Measurements from ENCODE around the gene MYRIP.

MYRIP gene

GRCh38 chr3:40298075-40298474 lies 488.7 kb downstream of the MYRIP start:
- no peak for DNase-seq

- DNase-seq: no peak
Measured at GRCh38 chr3:40299130-40299720, 489.8 kb downstream of the MYRIP start.

DNA sequence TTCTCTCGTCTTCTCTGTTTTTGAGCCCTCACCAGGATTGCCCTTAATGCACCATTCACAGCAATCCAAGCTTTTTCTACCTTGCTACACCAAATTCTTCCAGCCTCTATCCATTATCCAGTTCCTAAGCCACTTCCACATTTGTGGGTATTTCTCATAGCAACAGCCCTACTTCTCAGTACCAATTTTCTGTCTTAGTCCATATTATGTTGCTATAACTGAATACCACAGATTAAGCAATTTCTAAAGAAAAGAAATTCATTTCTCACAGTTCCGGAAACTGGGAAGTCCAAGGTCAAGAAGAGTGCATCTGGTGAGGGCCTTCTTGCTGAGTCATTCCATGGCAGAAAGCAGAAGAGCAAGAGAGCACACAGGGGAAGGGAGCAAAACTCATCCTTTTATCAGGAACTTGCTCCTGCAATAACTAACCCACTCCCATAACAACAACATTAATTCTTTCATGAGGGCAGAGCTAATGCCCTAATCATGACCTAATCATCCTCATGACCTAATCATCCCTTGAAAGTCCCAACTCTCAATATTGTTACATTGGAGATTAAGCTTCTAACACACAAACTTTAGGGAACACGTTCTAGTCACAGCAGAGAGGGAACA lies 490.4 kb downstream of the MYRIP start:
- DNase-seq: no peak

DNA sequence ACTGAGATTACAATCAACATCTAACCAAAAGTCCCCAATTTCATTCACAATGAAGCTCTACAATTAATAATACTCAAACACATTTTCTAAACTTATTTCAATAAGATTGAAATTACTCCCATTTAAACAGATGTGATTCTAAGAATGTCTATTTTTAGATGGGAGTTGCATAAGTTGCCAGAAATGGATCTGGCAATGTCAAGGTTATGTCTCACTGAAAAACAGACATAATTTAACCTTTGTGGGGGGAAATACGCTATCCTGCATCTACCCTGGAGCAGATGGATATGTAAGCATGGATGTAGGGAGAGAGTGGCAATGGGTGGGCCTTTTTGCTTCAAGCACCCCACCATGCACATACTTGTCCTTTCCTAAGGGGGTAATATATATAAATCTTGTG lies 493.4 kb downstream of the MYRIP start:
- DNase-seq: no peak

DNA sequence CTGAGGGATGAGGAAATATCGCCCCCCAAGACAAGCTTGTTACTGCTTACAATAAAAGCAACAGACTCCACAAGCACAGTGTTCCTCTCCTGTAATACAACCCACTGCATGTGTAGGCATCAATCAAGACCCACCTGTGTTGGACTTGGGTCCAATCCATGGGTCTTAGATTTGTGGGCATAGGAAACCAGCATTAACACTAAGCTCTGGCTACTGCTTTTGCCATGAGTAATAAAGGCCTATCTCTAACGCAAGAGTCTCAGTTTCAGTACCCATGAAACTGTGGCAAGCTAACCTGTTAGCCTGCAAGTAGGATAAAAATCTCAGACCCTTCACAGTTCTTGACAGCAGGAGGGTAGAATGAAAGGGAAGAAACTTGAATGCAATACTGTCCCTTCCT lies 494.9 kb downstream of the MYRIP start:
- no peak for DNase-seq

DNA sequence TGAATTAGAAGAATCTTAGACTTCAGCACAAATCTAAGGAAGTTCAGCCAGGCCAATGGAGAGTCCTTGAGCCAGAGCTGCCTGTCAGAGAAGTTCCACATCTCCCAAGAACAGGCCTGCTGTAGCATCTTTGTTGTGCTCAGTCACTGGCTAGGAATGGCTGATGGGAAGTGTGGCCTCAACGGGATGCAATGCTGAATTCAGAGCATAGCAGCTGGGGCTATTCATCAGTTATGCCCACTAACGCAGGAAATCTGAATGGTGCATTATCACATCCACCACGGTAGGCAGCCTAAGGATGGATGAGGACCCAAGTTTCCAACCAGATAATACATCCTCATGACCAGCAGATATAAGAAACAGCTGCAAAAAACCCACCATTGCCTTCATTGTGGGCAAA lies 496.9 kb downstream of the MYRIP start:
- no peak for DNase-seq

DNA sequence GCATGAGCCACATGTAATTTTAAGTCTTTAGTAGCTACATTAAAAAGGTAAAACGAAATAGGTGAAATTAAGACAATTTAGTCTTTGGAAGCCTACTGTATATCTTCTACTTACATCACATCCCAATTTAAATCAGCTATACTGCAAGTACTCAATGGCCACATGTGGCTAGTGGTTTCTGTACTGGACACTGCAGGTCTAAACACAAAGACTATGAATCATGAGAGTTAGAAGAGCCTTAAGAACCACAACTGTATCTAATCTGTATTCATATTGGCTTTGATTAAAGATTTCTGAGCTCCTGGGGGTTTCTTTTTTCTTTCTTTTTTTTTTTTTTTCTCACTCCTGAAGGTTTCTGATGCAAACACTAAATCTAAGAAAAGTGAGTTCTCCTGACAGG lies 497.8 kb downstream of the MYRIP start:
- no peak for DNase-seq

DNA sequence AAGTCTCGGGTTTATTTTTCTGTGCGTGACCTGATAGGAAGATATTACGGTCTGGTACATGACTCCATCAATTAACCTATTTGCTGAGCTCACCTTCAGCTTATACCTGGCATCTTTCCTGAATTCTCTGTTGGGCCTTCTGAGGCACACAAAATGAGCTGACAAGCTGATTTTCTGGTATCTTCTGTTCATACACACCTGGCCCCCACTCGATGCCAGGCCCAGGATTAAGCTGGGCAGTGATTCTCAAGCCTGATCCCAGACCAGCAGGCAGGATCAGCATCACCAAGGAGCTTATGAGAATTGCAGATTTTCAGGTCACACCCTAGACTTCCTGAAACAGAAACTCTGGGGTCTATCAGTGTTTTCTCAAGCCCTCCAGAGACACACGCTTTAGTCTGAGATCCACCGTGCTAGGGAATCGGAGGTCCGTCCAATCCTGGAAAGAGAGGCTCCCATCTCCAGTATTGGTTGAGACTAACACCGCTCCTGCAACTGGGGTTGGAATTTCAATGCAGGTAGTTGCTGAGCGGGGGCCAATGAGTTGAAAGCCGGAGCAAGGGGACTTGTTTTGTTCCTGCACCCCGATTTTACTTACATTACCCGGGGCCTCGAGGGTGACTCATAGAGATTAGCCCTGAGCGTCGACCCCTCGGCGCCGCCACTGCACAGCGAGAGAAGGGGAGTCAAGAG lies 499.5 kb downstream of the MYRIP start:
- DNase-seq: no peak

DNA sequence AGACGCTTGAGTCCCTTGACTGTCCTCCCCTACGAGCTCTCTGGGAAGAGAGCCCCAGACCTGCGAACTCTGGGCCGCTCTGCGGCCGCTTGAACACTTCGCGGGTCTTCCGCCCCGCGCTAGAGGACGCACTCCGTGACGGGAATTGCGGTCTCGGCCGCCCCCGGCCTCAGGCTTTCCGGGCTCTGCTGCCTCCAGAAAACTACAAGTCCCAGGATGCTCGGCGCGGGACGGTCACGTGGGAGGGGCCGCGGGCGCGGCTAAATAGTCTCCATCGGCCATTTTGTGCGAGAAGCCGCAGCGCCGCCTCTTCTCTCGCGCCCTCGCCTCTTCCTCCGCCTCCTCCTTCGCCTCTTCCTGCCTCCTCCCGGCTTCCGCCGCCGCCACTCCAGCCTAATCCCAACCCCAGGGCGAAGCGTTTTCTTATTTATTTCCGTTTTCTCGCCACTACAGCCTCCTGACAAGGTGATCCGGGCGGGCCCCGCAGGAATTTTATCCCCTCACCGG lies 500.1 kb downstream of the MYRIP start, which contains the start of gene EIF1B:
EIF1B (plus strand) TSS at position 290 of the 507 bp plus-strand sequence. CDS start 235 bp downstream, outside the sequence.
- peak; percentile 87 for DNase-seq

Data from NCI-H1105 treated with DMSO at 0.1 percent for 48 hours (cell line).